ENCODE results near the gene LOXL3. TPM values are rescaled to one million over a fixed set of nuclear protein-coding genes. Genes with fewer than 3 reads are reported as not detected.

Gene LOXL3
- total RNA-seq, 2 donors from 2014 or later: 0.20 to 1.5 TPM

DNA sequence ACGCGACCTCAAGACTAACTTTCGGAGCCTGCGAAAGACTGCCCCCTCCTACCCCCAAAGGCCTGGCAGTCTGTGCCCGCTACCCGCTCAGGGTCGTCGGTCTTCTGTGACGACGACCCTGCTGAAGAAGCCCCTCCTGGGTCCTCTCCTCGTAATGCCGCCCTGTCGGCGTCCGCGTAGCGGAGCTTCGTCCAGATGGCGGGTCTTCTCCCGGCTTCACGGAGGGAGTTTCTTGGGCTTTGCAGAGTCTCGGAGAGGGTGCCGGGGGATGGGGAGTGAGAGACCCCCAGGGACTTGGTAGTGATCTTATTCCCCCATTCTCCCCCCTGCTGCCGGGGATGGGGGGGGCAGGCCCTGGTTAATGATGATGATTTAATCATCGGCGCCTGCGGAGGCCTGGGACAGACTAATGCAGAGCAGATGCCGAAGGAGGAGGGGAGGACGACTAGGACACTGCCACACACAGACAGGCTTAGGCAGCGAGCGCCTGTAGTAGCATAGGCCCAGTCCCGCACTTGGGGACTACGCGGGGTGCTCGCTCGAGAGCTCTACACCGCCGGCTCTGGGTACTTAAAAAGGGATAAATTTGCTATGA is 45.7 kb downstream of the LOXL3 start:
- DNase-seq (ENCODE audit: low spot score in 2 of 2): no peak
- H3K36me3 Mint-ChIP-seq: peaks cover 27 to 33% of the 10 kb centered on the region in 2 donors
- H3K27ac Mint-ChIP-seq: peak overlapping the region; percentile 96 to 100
- no peaks in the 10 kb centered on the region for H3K9me3 Mint-ChIP-seq
- ATAC-seq: no peak

DNA sequence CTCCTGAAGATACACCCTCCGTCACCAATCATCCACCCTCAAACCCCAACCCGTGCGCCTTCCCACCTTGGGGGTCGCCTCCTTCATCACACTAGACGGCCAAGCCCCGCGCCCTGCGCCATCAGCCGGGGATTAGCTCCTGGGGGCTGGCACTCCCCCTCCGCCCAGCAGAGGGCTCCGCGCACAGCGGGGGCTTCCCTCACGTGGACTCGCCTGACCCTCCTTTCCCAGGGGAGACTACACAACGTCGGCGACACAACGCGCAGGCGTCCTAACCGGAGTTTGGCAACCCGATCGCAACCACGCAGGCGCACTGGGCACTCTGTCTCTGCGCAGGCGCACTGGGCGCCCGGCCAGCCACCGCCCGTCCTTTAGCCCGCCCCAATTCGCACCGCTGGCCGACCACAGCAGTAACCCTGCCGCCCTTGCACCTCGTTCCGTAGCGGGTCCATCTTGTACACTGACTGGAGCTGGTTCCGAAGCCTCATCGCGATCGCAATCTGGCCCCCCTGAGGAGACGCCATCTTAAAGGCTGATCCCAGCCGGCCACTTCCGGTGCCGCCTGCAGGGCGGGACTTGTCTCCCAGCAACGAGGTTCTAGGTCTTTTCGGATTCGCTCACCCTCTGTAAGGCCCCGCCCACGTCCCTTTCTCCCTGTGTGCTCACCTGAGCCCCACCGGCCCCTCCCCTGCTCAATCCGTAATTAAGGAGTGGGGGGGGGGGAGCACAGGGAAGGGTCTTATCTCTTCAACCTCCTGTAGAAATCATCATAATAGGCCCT is 46.4 kb downstream of the LOXL3 start, which contains the start of gene PCGF1:
Gene PCGF1 (minus strand): TSS at position 551 of the 781 bp plus-strand sequence. CDS start 27 bp downstream, at position 524.
- peaks cover 27 to 33% of the 10 kb centered on the region in 2 donors for H3K36me3 Mint-ChIP-seq
- no peaks in the 10 kb centered on the region for H3K9me3 Mint-ChIP-seq
- ATAC-seq (peak; percentile 93 to 95), DNase-seq (ENCODE audit: low spot score in 2 of 2) (peak; percentile 98)
- H3K27ac Mint-ChIP-seq: peak within 1 kb of the TSS; percentile 96 to 100

DNA sequence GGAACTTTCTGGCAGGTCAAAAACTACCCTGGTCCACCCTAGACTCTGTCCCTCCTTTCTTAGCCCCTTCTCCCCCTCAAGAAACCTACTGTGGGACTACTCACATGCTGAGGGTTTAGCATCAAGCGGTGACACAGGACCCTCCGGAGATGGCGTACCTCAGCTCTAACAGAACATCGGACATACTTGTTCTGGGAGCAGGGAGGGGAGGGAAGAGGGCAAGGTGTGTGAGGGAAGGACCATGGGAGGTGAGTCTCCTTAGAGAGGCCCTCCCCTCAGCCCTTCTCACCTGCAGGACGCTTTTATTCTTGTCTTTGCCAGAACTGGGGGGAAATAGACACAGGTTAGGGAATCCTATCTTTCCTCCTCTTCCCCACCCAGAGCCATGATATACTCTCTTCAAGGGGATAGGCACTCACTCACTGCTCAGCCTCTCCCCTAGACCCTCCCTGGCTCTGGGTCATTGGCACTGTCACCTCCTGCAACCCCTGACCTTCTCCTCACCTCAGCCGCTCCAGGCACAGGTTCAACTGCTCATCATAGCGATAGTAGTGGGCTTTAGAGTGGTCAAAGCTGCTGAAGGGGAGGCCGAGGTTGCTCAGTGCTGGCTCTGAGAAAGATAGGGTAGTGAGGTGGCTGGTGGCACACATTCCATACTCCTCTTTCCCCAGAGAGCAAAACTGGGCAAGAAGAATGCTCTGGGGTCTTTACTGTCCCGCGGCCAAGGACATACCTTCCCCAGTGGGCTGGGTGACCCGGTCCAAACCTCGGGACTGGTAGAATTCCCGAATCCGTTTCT is 48.1 kb downstream of the LOXL3 start:
- peaks cover 27 to 38% of the 10 kb centered on the region in 2 donors for H3K36me3 Mint-ChIP-seq
- DNase-seq (ENCODE audit: low spot score in 2 of 2) (no peak), ATAC-seq (no peak)
- H3K27ac Mint-ChIP-seq: no peak overlapping the region
- H3K9me3 Mint-ChIP-seq: no peaks in the 10 kb centered on the region

DNA sequence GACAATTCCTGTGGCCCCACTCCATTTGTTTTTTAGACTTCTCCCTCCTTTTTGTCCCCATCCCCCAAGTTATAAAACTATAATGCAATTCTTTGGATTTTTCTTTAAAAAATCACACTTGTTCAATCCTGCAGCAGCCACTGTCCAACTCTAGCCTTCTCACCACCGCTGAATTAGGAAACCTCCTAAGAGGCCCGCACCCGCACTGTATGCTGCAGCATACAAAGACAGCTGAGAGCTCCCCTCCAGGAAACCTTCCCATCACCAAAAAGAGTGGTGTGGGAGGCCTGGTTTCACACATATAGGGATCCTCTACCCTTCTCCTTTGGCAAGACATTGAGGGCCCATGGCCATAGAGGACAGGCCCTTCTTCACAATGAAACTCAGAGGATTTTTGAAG is 49.2 kb downstream of the LOXL3 start:
- H3K27ac Mint-ChIP-seq: peak overlapping the region in 1 of 2 donors; percentile 75
- H3K36me3 Mint-ChIP-seq: peaks cover 27 to 38% of the 10 kb centered on the region in 2 donors
- no peaks in the 10 kb centered on the region for H3K9me3 Mint-ChIP-seq
- no peak for ATAC-seq
- DNase-seq (ENCODE audit: low spot score in 2 of 2): no peak

DNA sequence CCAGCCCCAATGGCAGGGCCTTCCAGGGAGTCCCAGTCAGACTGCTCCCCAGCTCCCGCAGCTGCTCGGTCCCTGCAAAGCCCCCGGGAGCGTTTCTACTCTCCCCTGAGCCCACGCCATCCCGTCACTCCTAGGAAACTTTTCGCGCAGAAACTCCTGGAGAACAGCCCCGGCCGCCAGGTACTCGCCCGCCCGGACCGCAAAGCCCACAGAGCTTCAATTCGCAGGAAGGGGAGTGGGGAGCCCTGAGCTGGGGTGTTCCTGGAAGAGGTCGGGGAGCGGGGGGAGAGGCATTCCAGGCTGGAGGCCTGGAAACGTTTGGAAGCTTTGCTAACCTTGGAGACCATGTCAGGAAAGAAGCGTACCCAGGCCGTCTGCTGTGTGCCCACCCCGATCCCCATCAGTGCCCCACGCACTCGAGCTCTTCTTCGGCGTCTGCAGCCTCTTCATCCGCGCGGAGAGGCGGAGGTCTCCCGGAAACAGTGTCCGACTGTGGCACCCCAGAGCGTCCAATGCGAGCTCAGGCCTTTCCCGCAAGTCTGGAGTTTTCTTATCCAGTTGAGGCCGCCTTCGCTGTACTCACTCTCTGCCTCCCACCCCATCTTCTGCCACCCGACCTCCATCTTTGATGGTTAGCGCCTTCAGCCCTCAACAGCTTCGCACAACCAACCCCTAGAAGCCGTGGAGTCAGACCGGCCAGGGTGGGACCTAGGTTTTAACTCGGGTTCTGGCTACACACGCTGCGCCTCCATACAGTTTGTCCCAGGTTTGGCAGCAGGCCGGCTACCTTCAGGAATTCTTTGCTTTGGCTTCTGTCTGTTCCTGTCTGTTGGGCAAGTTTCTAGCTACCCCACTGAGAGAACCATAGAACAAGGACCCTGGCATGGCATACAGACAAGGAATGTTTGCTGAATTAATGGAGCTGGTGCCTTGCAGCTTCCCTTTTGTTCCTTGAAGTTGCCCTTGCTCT is 50.0 kb downstream of the LOXL3 start:
- DNase-seq (ENCODE audit: low spot score in 2 of 2): no peak

DNA sequence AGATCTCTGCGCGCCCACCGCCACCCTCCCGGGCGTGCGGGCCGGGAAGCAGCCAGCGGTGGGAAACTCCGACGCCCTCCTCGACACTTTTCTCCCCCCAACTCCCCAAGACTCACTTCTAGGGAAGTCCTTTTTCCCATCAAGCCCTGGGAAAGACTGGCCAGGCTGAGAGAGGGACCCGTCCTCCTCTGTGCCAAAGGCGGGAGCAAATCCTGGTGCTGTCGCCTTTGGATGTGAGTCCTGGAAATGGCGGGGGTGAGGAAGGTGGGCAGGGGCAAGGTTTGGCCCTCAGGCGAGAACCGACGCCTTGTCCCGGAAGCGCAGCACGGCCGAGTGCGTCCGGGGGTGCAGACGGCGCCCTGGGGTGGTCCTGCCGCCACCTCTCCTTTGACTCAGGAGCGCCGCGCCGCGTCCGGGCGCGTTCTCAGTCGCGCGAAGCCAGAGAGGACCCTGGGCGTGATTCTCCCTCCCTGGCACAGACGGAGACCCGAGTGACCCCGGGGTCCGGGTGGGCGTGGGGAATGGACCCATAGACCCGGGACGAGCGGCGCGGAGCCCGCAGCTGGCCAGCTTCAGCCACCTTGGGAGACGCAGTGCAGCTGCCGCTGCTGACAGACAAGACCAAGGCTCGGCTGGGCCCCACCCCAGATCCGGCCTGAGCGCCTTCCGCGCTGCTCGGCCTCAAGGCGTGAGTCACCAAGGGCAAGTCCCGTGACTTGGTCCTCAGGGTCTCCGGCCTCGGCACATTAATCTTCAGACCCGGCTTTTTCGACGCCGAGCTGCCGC is 50.8 kb downstream of the LOXL3 start:
- Mint-ChIP-seq H3K9me3 (no peaks in the 10 kb centered on the region), H3K27ac (no peak overlapping the region), H3K36me3 (peaks cover 27 to 38% of the 10 kb centered on the region in 2 donors)
- ATAC-seq (peak; percentile 15 to 54), DNase-seq (ENCODE audit: low spot score in 2 of 2) (peak; percentile 57 to 72)

More for the DNA sequence above, 50.0 kb downstream of the LOXL3 start:
- H3K36me3 Mint-ChIP-seq: peaks cover 27 to 38% of the 10 kb centered on the region in 2 donors
- no peaks in the 10 kb centered on the region for H3K9me3 Mint-ChIP-seq
- no peak for ATAC-seq
- H3K27ac Mint-ChIP-seq: no peak overlapping the region

DNA sequence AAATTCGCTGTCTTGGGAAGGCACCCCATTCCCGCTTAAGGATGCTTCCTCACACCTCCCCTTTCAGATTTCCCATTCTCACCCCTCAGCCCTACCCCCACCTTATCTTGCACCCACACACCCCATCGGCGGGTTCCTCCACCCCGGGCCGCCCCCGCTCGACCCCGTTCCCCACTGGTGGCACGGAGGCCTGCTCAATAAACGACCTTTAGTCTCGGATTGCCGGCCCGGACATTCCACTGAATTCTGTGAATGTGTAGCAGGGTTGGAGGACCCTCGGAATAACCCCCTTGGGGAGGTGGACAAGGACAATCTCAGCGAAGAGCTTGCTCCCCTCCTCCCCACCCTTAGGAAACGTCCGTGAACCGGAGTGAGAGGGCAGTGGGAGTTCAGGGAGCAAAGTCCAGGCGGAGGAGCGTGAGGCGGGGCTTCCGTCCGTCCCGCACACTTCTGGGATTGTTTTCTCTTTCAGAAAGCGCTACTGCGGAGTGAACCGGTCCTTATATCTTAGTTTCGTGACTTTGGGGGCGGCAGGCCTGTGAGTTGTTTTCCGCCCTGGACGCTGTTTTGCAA is 51.5 kb downstream of the LOXL3 start:
- no peak overlapping the region for H3K27ac Mint-ChIP-seq
- H3K9me3 Mint-ChIP-seq: no peaks in the 10 kb centered on the region
- no peak for DNase-seq (ENCODE audit: low spot score in 2 of 2)
- peaks cover 26 to 34% of the 10 kb centered on the region in 2 donors for H3K36me3 Mint-ChIP-seq
- no peak for ATAC-seq

DNA sequence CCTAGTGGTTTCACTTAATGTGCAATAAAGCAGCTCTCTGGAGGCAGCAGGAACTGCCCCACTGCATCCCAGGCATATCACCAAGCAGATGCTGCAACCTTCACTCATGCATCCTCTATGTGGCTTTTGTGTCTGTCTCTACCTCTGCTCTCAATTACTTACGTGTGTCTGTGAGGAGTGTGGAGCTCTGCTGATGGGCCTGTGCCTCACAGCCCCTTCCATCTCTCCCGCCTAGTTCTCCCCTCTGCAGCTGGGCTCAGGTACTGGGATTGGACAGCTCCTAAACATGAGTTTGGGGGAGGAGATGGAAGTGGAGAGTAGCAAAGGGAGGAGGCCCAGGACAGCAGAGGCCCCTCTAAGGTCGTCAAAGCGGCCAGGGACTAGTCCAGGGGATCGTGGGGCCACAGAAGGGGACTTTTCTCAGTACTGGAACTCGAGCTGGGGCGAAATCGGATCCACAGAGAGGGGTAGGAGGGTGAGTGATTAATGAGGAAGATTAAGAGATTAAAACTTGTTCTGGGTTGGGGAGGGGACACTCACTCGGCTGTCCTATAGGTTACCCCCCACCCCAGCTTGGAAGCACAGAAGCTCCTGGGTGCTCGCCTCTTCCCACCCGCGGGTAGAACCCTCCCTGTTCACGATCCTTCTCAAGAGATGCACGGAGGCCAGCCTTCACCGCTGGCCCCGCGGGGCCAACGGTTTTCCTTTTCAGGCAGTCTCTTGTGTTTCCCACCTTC is 52.2 kb downstream of the LOXL3 start:
- no peak overlapping the region for H3K27ac Mint-ChIP-seq
- DNase-seq (ENCODE audit: low spot score in 2 of 2) (no peak), ATAC-seq (no peak)
- H3K36me3 Mint-ChIP-seq: peaks cover 19 to 27% of the 10 kb centered on the region in 2 donors
- H3K9me3 Mint-ChIP-seq: no peaks in the 10 kb centered on the region

DNA sequence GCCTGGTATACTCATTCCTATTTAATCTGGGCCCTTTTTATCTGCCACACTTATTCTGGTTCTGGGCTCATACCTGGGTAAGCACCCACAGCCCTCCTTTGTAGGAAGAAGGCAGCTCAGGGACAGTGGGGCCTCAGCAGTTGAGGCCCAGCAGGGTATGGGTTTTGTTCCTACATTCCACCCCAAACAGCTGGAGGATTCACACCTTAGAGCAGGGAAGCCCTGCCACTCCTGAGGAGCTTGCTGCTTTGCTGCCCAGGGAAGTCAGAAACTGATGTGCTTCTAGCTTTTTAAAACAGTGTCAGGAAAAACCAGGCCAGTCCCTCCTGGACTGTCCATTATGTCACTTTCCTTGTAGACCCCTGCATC is 53.2 kb downstream of the LOXL3 start:
- ATAC-seq (no peak), DNase-seq (ENCODE audit: low spot score in 2 of 2) (no peak)
- H3K27ac Mint-ChIP-seq: no peak overlapping the region
- H3K9me3 Mint-ChIP-seq: no peaks in the 10 kb centered on the region
- H3K36me3 Mint-ChIP-seq: peaks cover 16 to 22% of the 10 kb centered on the region in 2 donors

DNA sequence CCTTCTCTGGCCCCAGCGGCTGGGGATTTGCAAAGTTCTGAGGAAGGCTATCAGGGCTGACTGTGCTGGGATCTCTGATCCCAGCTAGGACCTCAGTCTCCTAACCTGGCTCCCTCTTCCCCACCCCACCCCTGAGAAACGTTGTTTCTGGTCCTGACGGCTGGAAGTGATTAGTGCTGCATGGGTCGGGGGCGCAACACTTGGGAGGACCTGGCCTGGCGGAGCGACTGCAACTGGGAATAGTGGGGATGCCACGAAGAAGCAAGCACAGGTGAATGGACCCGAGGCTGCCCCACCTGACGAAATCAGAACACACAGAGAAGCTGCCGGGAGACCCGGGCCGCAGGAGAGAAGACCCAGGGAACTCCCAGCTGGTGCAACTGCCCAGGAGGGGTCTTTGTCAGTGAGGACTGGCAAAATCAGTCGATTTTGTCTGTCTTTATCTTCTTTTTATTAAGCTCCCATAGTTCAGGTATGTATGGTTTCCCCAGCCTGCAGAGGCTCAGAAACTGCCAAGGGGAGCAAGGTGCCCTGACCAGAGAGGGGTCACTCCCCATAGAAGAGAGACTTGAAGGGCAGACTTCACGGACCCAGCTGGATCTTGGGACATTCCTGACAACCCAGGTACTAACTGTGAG is 53.7 kb downstream of the LOXL3 start:
- no peak for ATAC-seq
- H3K36me3 Mint-ChIP-seq: peaks cover 13 to 17% of the 10 kb centered on the region in 2 donors
- no peak for DNase-seq (ENCODE audit: low spot score in 2 of 2)
- no peaks in the 10 kb centered on the region for H3K9me3 Mint-ChIP-seq
- H3K27ac Mint-ChIP-seq: no peak overlapping the region

DNA sequence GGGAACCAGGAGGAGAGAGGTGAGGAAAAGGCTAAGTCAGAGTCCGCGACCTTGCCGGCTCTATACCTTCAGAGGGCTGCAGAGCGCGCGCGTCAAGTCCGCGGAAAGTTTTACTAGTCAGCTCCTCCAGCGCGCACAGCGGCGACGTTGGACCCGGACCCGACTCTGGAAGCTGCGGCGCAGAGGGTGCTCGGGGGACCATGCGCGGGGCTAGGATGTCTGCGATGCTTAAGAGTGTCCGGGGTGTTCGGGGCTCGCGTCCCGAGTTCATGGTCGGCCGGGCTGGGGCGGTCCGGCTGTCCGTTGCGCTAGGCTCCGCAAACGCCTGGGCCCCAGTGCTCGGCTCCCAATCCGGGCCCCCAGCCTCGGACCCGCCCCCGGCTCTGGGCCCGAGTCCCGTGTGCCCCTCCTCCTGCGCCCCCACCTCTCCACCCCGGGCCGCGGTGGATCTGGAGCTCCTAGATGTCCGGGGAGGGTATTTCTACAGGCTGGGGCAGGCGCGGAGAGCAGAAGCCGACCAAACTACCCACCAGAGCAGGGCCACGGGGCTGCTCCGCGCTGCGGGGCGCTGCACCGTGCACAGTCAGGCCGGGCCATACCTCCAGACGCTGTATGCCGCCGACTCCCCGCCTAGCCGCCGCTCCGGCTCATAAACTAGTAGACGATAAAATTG is 54.3 kb downstream of the LOXL3 start, which contains the start of gene LBX2:
Gene LBX2 (minus strand): TSS at position 337 of the 673 bp plus-strand sequence. CDS start 66 bp downstream, at position 271.
- no peaks in the 10 kb centered on the region for H3K9me3 Mint-ChIP-seq
- peaks cover 6 to 10% of the 10 kb centered on the region in 2 donors for H3K36me3 Mint-ChIP-seq
- peak within 1 kb of the TSS; percentile 17 to 69 for H3K27ac Mint-ChIP-seq
- DNase-seq (ENCODE audit: low spot score in 2 of 2): peak in 1 of 2 donors; percentile 51
- ATAC-seq: peak in 1 of 2 donors; percentile 45

DNA sequence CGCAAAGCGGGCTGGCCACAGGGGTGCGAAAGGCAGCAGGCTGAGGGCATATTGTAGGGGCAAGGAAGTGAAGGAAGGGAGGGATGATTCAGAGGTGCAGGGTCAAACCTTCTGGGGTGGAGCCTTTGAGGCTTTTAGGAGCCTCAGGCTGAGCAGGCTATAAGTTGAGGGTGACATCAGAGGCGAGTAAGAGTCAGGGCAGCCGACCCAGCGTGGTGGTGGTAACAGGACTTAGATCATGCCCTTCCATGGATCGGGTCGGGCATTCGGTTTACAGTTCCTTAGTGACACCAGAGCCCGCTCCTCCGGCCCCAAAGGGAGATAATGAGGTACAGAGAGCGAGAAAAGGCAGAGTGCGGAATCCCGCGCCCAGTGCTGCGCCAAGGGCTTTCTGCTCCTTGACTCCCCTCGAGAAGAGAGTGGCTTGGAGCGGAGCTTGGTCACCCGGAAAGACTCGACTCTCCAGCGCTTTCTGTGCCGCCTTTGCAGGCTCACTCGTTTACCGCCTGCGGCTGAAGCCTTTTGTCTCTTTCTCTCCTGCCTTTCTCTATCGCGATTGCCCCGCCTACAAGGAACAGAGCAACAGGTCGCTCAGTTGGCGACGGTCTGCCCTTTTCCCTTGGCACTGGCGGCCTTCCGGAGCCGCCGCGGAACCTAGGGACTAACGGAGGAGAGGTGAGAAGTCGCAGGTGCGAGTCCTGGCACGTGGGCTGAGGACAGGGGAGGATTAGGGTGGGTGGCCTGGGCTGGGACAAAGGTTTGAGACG is 55.1 kb downstream of the LOXL3 start:
- peak in 1 of 2 donors; percentile 42 for DNase-seq (ENCODE audit: low spot score in 2 of 2)
- Mint-ChIP-seq H3K9me3 (no peaks in the 10 kb centered on the region), H3K27ac (peak overlapping the region; percentile 17 to 69), H3K36me3 (peaks cover 5 to 11% of the 10 kb centered on the region in 2 donors)
- peak; percentile 70 to 81 for ATAC-seq

Measured in activated naive CD4-positive, alpha-beta T cell treated with anti-CD3 and anti-CD28 coated beads, Interleukin-2, amount 50 U/mL, for 72 hours (primary cell).